Measurements from ENCODE around the gene XPO5. TPM values are rescaled to one million over a fixed set of nuclear protein-coding genes. Genes with fewer than 3 reads are reported as not detected.

The XPO5 gene
- polyA plus RNA-seq, 1 donor (not counting 4 experiments of a cell fraction or from before 2014, with no cell fraction given) = 49.9 TPM

GRCh38 chr6:43472515-43472914 lies 103.3 kb downstream of the XPO5 start:
- no peak for DNase-seq (ENCODE audit: low read depth, low spot score)
- Histone ChIP-seq H3K4me3 (ENCODE audit: control insufficient read depth in 2 of 3, extremely low read depth in 1 of 3, insufficient read depth in 2 of 3, low read depth in 1 of 3, low read length in 3 of 3) (no peak overlapping the region), H3K79me2 (ENCODE audit: control insufficient read depth, insufficient read depth, low read length) (no peaks in the 10 kb centered on the region), H3K9ac (ENCODE audit: control insufficient read depth, extremely low read depth, insufficient read depth, low read length) (no peak overlapping the region), H3K27ac (ENCODE audit: control insufficient read depth, insufficient read depth, low read length) (no peak overlapping the region), H3K9me1 (ENCODE audit: control insufficient read depth, extremely low read depth, insufficient read depth, low read length) (no peaks in the 10 kb centered on the region), H3K9me3 (ENCODE audit: control insufficient read depth, low read depth, low read length) (no peaks in the 10 kb centered on the region), H3K36me3 (ENCODE audit: control insufficient read depth in 2 of 2, extremely low read depth in 1 of 2, insufficient read depth in 2 of 2, low read length in 2 of 2) (no peaks in the 10 kb centered on the region), H3K4me2 (ENCODE audit: control insufficient read depth, extremely low read depth, insufficient read depth, low read depth, low read length) (no peak overlapping the region), H3K27me3 (ENCODE audit: control insufficient read depth, extremely low read depth, insufficient read depth, low read length) (no peaks in the 10 kb centered on the region), H4K20me1 (ENCODE audit: control insufficient read depth, extremely low read depth, insufficient read depth, low read length) (no peaks in the 10 kb centered on the region), H2AFZ (ENCODE audit: control insufficient read depth, low read length) (no peak overlapping the region), H3K4me1 (ENCODE audit: control insufficient read depth, extremely low read depth, insufficient read depth, low read length) (peaks cover 17% of the 10 kb centered on the region)
- TF ChIP-seq EZH2 (IDR thresholded peaks at IDR 0.05; ENCODE audit: low read length) (no peak), CTCF (optimal IDR thresholded peaks at IDR 0.05 in 1 of 3, IDR thresholded peaks at IDR 0.05 in 1 of 3, conservative IDR thresholded peaks at IDR 0.05 in 1 of 3; ENCODE audit: extremely low read depth in 1 of 3, insufficient read depth in 2 of 3, low read length in 3 of 3) (no peak)
- dilution Hi-C loops (cut with MboI; ENCODE audit: extremely low pct_ligation_motif_present, low sequenced_read_pairs) = no loop called here
- FAIRE-seq = no peak

Small RNAs within 50 kb of the gene (small RNA-seq; reads per million reads assigned to genes)
- gene RF00426 (ENCODE audit: insufficient read length in 3 of 3, low read depth in 3 of 3, low replicate concordance in 1 of 3) = 0 reads per million in 3 experiments
- gene RNU6-1113P (ENCODE audit: insufficient read length in 3 of 3, low read depth in 3 of 3, low replicate concordance in 1 of 3) = 0 reads per million in 3 experiments

Other genes starting within 250 kb of the XPO5 start
- gene ZNF318, start 206.4 kb downstream of the XPO5 start, polyA plus RNA-seq = 11.4 to 15.9 TPM (median 14.6 TPM) in 3 replicates
- gene ABCC10, start 148.5 kb downstream of the XPO5 start, polyA plus RNA-seq = 17.9 to 30.1 TPM (median 23.0 TPM) in 3 replicates
- gene DLK2, start 120.5 kb downstream of the XPO5 start, polyA plus RNA-seq = 19.8 to 32.2 TPM (median 31.6 TPM) in 3 replicates
- gene TJAP1, start 98.5 kb downstream of the XPO5 start, polyA plus RNA-seq = 17.2 to 45.5 TPM (median 23.3 TPM) in 3 replicates
- 0.16 to 0.40 TPM (median 0.18 TPM) in 3 replicates for gene LRRC73, start 65.7 kb downstream of the XPO5 start, polyA plus RNA-seq
- 120 to 138 TPM (median 136 TPM) in 3 replicates for gene YIPF3, start 59.1 kb downstream of the XPO5 start, polyA plus RNA-seq
- gene POLR1C, start 58.9 kb downstream of the XPO5 start, polyA plus RNA-seq = 99.6 to 121 TPM (median 119 TPM) in 3 replicates
- 24.4 to 32.3 TPM (median 29.9 TPM) in 3 replicates for gene POLH, start 147 bp upstream of the XPO5 start, polyA plus RNA-seq
- gene GTPBP2, start 53.2 kb upstream of the XPO5 start, polyA plus RNA-seq = 51.2 to 80.6 TPM (median 59.5 TPM) in 3 replicates
- gene MAD2L1BP, start 59.8 kb upstream of the XPO5 start, polyA plus RNA-seq = 34.2 to 48.1 TPM (median 46.5 TPM) in 3 replicates
- not detected in 3 replicates for gene RSPH9, start 69.0 kb upstream of the XPO5 start, polyA plus RNA-seq
- gene MRPS18A, start 111.8 kb upstream of the XPO5 start, polyA plus RNA-seq = 48.8 to 62.8 TPM (median 54.5 TPM) in 3 replicates
- gene VEGFA, start 194.2 kb upstream of the XPO5 start, polyA plus RNA-seq = 91.3 to 191 TPM (median 149 TPM) in 3 replicates